Superior temporal gyrus (tissue), 1 donor: ENCODE data around the gene HDDC2.
"Not testable (repeated sequence)": the region's sequence is repeated elsewhere in the genome, so short reads cannot be mapped to it uniquely, and the experiment has no call there.

Experiments
- DNase-seq: peaks from one replicate; pipeline ENCODE4 v3.0.0-alpha.2; 2016; ENCODE audit errors: extremely low spot score

HDDC2 gene

GRCh38 chr6:125306756-125307149 is 5.0 kb upstream of the HDDC2 start:
- DNase-seq, result no peak

- DNase-seq, result no peak
Measured at GRCh38 chr6:125304970-125305660, 3.3 kb upstream of the HDDC2 start.

GRCh38 chr6:125303512-125303854 is 1.7 kb upstream of the HDDC2 start:
- DNase-seq, result no peak

GRCh38 chr6:125302840-125303511 is 1.2 kb upstream of the HDDC2 start:
- DNase-seq, result no peak

- DNase-seq, result peak; percentile 40
Measured at GRCh38 chr6:125300992-125301434, 754 bp downstream of the HDDC2 start.

- no peak for DNase-seq
Measured at GRCh38 chr6:125299257-125299656, 2.5 kb downstream of the HDDC2 start.

- DNase-seq, result no peak
Measured at GRCh38 chr6:125296471-125296870, 5.3 kb downstream of the HDDC2 start.

GRCh38 chr6:125294925-125295324 is 6.8 kb downstream of the HDDC2 start:
- DNase-seq, result no peak

- DNase-seq, result no peak
Measured at GRCh38 chr6:125294036-125294435, 7.7 kb downstream of the HDDC2 start.

GRCh38 chr6:125293587-125293986 is 8.2 kb downstream of the HDDC2 start:
- no peak for DNase-seq

GRCh38 chr6:125287718-125288117 is 14.0 kb downstream of the HDDC2 start:
- DNase-seq, result no peak

- no peak for DNase-seq
Measured at GRCh38 chr6:125285936-125286335, 15.8 kb downstream of the HDDC2 start.

- no peak for DNase-seq
Measured at GRCh38 chr6:125285353-125285752, 16.4 kb downstream of the HDDC2 start.

GRCh38 chr6:125282470-125282869 is 19.3 kb downstream of the HDDC2 start:
- not testable (repeated sequence) for DNase-seq

- not testable (repeated sequence) for DNase-seq
Measured at GRCh38 chr6:125280370-125281035, 21.3 kb downstream of the HDDC2 start.

GRCh38 chr6:125279961-125280360 is 21.8 kb downstream of the HDDC2 start:
- no peak for DNase-seq

- no peak for DNase-seq
Measured at GRCh38 chr6:125277838-125278237, 23.9 kb downstream of the HDDC2 start.

- no peak for DNase-seq
Measured at GRCh38 chr6:125275779-125276178, 26.0 kb downstream of the HDDC2 start.

- no peak for DNase-seq
Measured at GRCh38 chr6:125274935-125275334, 26.8 kb downstream of the HDDC2 start.

GRCh38 chr6:125273965-125274364 is 27.8 kb downstream of the HDDC2 start:
- no peak for DNase-seq

- no peak for DNase-seq
Measured at GRCh38 chr6:125273251-125273650, 28.5 kb downstream of the HDDC2 start.

GRCh38 chr6:125271486-125272159 is 30.1 kb downstream of the HDDC2 start:
- no peak for DNase-seq
